ENCODE data around the gene RLF. TPM values are rescaled to one million over a fixed set of nuclear protein-coding genes. Genes with fewer than 3 reads are reported as not detected.

The RLF gene
- 10 to 100 TPM; 12.3 to 15.9 (median 15.0) TPM for total RNA-seq

- DNase-seq (peak; percentile 88 to 92), ATAC-seq (peak; percentile 95 to 97)
- intact Hi-C loops (cut with DNase I; ENCODE audit: low total_unique reads) = loop anchor here (1.0 to 5.0 kb wide), 4 partner anchors 64 to 231 kb away; partner anchors contain the start of genes CAP1 and PPT1
- Histone ChIP-seq H3K27me3 (no peaks in the 10 kb centered on the region), H3K27ac (peak within 1 kb of the TSS; percentile 92 to 99 (median 96)), H3K4me1 (peaks cover 44 to 45% of the 10 kb centered on the region in 2 donors), H3K9me3 (no peaks in the 10 kb centered on the region), H3K4me3 (peak within 1 kb of the TSS; percentile 73 to 98 (median 89)), H3K36me3 (no peaks in the 10 kb centered on the region)
- in situ Hi-C loops (cut with MboI; ENCODE audit: low sequenced_read_pairs in 4 of 4) = loop anchor here in 2 of 4 donors (5.0 to 10.0 kb wide), 2 partner anchors 93 to 96 kb away; partner anchors contain the start of gene ZMPSTE24 (in 2 of the 2)
- TF ChIP-seq CTCF (IDR thresholded peaks at IDR 0.05 in 4 of 5, conservative IDR thresholded peaks at IDR 0.05 in 1 of 5) (no peak), POLR2A (IDR thresholded peaks at IDR 0.05) (peak; percentile 97 to 98)
Observed at GRCh38 chr1:40161125-40161887, at the start of gene RLF. Gene RLF (plus strand): TSS chr1:40161387. CDS start chr1:40161400, 13 bp downstream.

GRCh38 chr1:40114400-40114799 lies 46.8 kb upstream of the RLF start:
- Histone ChIP-seq H3K27me3 (peaks cover 0 to 8% (median 0%) of the 10 kb centered on the region in 3 donors), H3K27ac (no peak overlapping the region), H3K4me1 (no peaks in the 10 kb centered on the region), H3K9me3 (no peaks in the 10 kb centered on the region), H3K36me3 (no peaks in the 10 kb centered on the region), H3K4me3 (no peak overlapping the region)
- DNase-seq = no peak
- in situ Hi-C loops (cut with MboI; ENCODE audit: low sequenced_read_pairs in 4 of 4) (no loop called here), intact Hi-C loops (cut with DNase I; ENCODE audit: low total_unique reads) (no loop called here)
- no peak for TF ChIP-seq POLR2A (IDR thresholded peaks at IDR 0.05)
- TF ChIP-seq CTCF (IDR thresholded peaks at IDR 0.05 in 4 of 5, conservative IDR thresholded peaks at IDR 0.05 in 1 of 5) = no peak
- ATAC-seq = no peak

- ATAC-seq (no peak), DNase-seq (no peak)
- Histone ChIP-seq H3K4me1 (no peaks in the 10 kb centered on the region), H3K9me3 (no peaks in the 10 kb centered on the region), H3K27me3 (no peaks in the 10 kb centered on the region), H3K36me3 (no peaks in the 10 kb centered on the region), H3K4me3 (no peak overlapping the region), H3K27ac (no peak overlapping the region)
- TF ChIP-seq POLR2A (IDR thresholded peaks at IDR 0.05) = no peak
- in situ Hi-C loops (cut with MboI; ENCODE audit: low sequenced_read_pairs in 4 of 4) = no loop called here
- intact Hi-C loops (cut with DNase I; ENCODE audit: low total_unique reads) = no loop called here
Observed at GRCh38 chr1:40120128-40120527, 41.1 kb upstream of the RLF start.

GRCh38 chr1:40122855-40123254 lies 38.3 kb upstream of the RLF start:
- ATAC-seq = no peak
- H3K27ac ChIP-seq = no peak overlapping the region
- intact Hi-C loops (cut with DNase I; ENCODE audit: low total_unique reads) (no loop called here), in situ Hi-C loops (cut with MboI; ENCODE audit: low sequenced_read_pairs in 4 of 4) (no loop called here)
- H3K4me3 ChIP-seq = no peak overlapping the region
- no peaks in the 10 kb centered on the region for H3K36me3 ChIP-seq
- TF ChIP-seq CTCF (IDR thresholded peaks at IDR 0.05 in 4 of 5, conservative IDR thresholded peaks at IDR 0.05 in 1 of 5) (no peak), POLR2A (IDR thresholded peaks at IDR 0.05) (no peak)
- DNase-seq = no peak
- H3K27me3 ChIP-seq = peaks cover 0 to 4% (median 0%) of the 10 kb centered on the region in 3 donors
- no peaks in the 10 kb centered on the region for H3K4me1 ChIP-seq
- no peaks in the 10 kb centered on the region for H3K9me3 ChIP-seq

- ATAC-seq (no peak), DNase-seq (no peak)
- no peak for TF ChIP-seq CTCF (IDR thresholded peaks at IDR 0.05 in 4 of 5, conservative IDR thresholded peaks at IDR 0.05 in 1 of 5)
- in situ Hi-C loops (cut with MboI; ENCODE audit: low sequenced_read_pairs in 4 of 4) (no loop called here), intact Hi-C loops (cut with DNase I; ENCODE audit: low total_unique reads) (no loop called here)
- peaks cover 33 to 40% (median 36%) of the 10 kb centered on the region in 3 donors for H3K27me3 ChIP-seq
- H3K27ac ChIP-seq = no peak overlapping the region
- no peaks in the 10 kb centered on the region for H3K9me3 ChIP-seq
- H3K4me1 ChIP-seq = no peaks in the 10 kb centered on the region
- no peak overlapping the region for H3K4me3 ChIP-seq
- H3K36me3 ChIP-seq = no peaks in the 10 kb centered on the region
Observed at GRCh38 chr1:40130892-40131291, 30.3 kb upstream of the RLF start.
